ENCODE results near the gene ITGB7.
A peak's percentile ranks its signal among the peaks of the same experiment; 100 is the strongest.

The ITGB7 gene

DNA sequence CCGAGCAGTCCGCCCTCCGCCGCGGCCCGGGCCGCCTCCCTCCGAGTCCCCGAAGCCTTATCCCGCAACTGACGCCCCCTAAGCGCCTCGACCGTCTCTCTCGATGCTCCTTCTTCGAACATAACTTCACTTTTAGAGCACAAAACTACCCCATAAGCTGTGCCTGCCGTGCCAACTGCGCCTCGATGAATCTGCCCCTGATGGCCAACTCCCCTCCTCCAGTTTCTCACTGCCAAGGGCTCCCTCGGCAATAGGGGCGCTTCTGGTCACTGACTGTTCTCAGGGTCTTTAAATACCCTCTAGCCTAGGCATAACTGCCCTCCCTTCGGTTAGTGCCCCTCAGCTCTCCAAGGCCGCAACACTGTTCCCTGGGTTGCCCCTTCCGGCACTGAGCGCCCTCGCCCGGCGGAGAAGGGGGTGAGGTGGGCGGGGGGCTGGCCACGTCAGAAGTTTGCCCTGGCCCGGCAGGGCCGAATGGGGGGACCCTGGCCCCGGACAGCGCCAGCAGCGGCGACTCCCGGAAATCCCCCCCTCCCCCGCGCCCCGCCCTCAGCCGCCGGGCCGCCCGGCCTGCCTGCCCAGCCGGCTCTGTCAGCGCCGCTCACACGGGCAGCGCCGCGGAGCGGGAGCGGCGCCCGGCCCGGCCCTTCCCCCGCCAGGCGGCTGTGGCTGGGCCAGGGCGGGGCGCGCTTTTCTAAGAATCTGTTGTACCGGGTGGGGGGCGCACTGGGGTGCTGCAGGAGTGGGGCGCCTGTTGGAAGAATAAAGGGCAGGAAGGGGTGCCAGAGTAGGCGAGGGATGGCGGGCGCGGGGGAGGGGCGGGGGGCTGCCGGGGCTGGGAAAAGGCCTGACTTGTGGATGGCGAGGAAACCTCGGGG, 14.4 kb upstream of the ITGB7 start:
- Histone ChIP-seq H3K4me1 (ENCODE audit: control insufficient read depth, insufficient read depth, low read length) (peaks cover 49% of the 10 kb centered on the region), H3K27me3 (replicated peaks; ENCODE audit: control insufficient read depth, insufficient read depth, low read length) (no peaks in the 10 kb centered on the region), H3K36me3 (ENCODE audit: control insufficient read depth, insufficient read depth, low read length, severe bottlenecking) (no peaks in the 10 kb centered on the region), H3K9ac (ENCODE audit: low read length) (peak overlapping the region; percentile 99), H3K9me3 (ENCODE audit: control insufficient read depth, low read length) (no peaks in the 10 kb centered on the region), H3K4me3 (ENCODE audit: low read length) (peak overlapping the region; percentile 90)
- DNase-seq (ENCODE audit: low read depth): peak; percentile 89

DNA sequence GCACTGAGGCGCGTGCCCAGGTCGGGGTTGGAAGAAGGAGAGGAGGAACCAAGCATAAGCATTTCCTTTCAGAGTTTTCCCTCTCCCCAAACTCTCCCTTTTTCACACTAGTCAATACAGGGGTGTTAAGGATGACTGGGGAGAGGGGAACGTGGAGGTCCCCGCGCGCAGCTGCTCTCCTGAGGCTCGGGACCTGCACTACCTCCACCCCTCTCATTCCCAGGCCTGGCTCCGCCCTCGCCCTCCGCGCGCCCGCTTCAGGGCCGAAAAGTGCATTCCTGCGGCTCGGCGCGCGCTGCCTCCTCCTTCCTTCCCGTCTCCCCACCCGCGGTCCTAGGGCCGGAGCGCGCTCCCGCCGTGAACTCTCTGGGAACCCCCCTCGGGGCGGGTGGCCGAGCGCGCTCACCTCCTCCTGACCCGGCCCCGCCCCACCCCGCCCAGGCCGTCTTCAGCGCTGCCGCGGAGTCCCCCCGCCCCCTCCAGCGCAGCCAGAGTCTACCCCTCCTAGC, 13.7 kb upstream of the ITGB7 start:
- Histone ChIP-seq H3K4me3 (ENCODE audit: low read length) (peak overlapping the region; percentile 96), H3K36me3 (ENCODE audit: control insufficient read depth, insufficient read depth, low read length, severe bottlenecking) (no peaks in the 10 kb centered on the region), H3K27me3 (replicated peaks; ENCODE audit: control insufficient read depth, insufficient read depth, low read length) (no peaks in the 10 kb centered on the region), H3K9ac (ENCODE audit: low read length) (peak overlapping the region; percentile 99), H3K9me3 (ENCODE audit: control insufficient read depth, low read length) (no peaks in the 10 kb centered on the region), H3K4me1 (ENCODE audit: control insufficient read depth, insufficient read depth, low read length) (peaks cover 49% of the 10 kb centered on the region)
- peak; percentile 98 for DNase-seq (ENCODE audit: low read depth)

DNA sequence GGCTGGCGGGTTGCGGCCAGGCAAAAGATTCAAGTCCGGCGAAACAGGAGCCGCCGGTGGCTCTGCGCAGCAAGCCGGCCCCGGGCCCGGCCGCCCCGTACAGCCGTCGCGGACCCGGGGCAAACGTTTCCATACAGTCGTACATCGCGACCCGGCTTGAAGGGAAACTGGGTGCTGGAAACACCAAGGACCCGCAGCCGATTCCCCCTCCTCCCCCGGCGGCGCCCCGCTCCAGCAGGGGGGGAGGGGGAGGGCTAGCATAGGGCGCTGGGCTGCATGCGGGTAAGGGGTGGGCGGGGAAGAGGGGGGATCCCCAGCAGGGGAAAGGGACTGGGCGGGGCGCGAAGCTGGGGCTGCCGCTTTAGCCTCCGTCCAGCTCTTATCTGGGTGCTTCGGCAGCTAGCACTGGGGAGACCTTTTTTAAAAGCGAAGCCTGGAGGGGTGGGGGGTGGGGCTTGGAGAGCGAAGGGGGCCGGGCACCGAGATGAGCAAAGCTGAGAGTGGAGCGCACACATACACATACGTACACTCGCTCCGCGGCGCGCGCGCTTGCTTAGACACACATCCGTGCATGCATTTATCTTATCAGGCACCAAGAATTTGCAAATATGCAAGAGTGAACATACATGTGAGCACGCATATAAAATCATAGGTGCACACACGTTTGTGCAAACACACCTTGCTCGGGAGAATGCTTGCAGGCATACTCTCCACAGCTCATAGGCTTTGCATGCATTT, 13.1 kb upstream of the ITGB7 start:
- peak overlapping the region; percentile 96 for H3K4me3 ChIP-seq (ENCODE audit: low read length)
- no peaks in the 10 kb centered on the region for H3K27me3 ChIP-seq (replicated peaks; ENCODE audit: control insufficient read depth, insufficient read depth, low read length)
- H3K9me3 ChIP-seq (ENCODE audit: control insufficient read depth, low read length): no peaks in the 10 kb centered on the region
- peak; percentile 82 for DNase-seq (ENCODE audit: low read depth)
- peaks cover 2% of the 10 kb centered on the region for H3K36me3 ChIP-seq (ENCODE audit: control insufficient read depth, insufficient read depth, low read length, severe bottlenecking)
- H3K9ac ChIP-seq (ENCODE audit: low read length): peak overlapping the region; percentile 94
- peaks cover 47% of the 10 kb centered on the region for H3K4me1 ChIP-seq (ENCODE audit: control insufficient read depth, insufficient read depth, low read length)

DNA sequence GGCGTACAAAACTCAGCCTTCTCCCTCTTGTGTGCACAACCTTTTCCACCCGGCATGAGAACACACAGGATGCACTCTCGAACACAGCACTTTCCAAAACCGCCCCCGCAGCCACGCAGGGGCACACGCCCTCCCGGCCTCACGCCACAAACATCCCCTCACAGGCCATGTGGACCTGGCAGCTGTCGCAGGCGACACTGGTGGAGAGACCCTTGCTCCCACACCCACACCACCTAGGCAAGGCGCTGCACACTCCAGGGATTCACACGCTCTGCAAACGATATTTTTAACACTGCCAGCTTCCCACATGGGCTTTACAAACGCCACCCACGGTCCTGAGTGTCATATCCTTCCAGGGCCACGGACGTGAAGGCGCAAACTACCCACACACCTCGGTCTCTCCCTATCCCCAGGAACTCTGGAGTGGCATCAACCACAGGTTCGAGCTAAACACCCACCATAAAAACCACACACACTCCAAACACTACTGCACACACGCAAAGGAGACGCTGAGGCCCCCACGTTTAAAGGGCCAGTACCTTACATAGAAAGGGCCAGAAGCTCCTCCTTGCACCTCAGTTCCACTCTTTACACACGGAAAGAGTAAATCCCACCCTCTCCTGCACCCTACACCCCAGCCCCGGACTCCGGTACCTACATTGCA, 12.4 kb upstream of the ITGB7 start:
- Histone ChIP-seq H3K27me3 (replicated peaks; ENCODE audit: control insufficient read depth, insufficient read depth, low read length) (no peaks in the 10 kb centered on the region), H3K36me3 (ENCODE audit: control insufficient read depth, insufficient read depth, low read length, severe bottlenecking) (peaks cover 9% of the 10 kb centered on the region), H3K4me3 (ENCODE audit: low read length) (peak overlapping the region; percentile 96), H3K9me3 (ENCODE audit: control insufficient read depth, low read length) (no peaks in the 10 kb centered on the region), H3K4me1 (ENCODE audit: control insufficient read depth, insufficient read depth, low read length) (peaks cover 42% of the 10 kb centered on the region), H3K9ac (ENCODE audit: low read length) (peak overlapping the region; percentile 94)
- DNase-seq (ENCODE audit: low read depth): peak; percentile 65

- DNase-seq (ENCODE audit: low read depth): peak; percentile 71
- H3K9me3 ChIP-seq (ENCODE audit: control insufficient read depth, low read length): no peaks in the 10 kb centered on the region
- peak overlapping the region; percentile 96 for H3K4me3 ChIP-seq (ENCODE audit: low read length)
- no peaks in the 10 kb centered on the region for H3K27me3 ChIP-seq (replicated peaks; ENCODE audit: control insufficient read depth, insufficient read depth, low read length)
- H3K9ac ChIP-seq (ENCODE audit: low read length): peak overlapping the region; percentile 94
- H3K4me1 ChIP-seq (ENCODE audit: control insufficient read depth, insufficient read depth, low read length): peaks cover 35% of the 10 kb centered on the region
- H3K36me3 ChIP-seq (ENCODE audit: control insufficient read depth, insufficient read depth, low read length, severe bottlenecking): peaks cover 14% of the 10 kb centered on the region
These were observed 11.7 kb upstream of the ITGB7 start for GRCh38 chr12:53218551-53219291.

DNA sequence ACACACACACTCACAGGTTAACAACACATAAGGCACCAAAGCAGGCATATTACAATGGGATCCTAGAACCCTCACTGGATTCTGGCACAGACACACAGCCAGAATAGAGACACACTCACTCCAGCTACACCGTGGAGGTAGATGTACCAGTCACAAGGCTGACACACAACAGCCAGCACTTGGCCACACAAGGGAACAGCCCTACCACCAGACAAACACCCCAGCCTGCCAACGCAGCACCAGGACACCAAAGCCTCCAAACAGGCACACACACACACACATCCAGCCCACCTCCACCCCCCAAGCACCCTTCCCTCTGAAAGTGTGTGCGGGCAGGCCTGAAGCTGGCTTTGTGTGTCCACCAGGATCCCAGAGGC, 10.9 kb upstream of the ITGB7 start:
- H3K27me3 ChIP-seq (replicated peaks; ENCODE audit: control insufficient read depth, insufficient read depth, low read length): no peaks in the 10 kb centered on the region
- H3K9ac ChIP-seq (ENCODE audit: low read length): peak overlapping the region; percentile 78
- no peaks in the 10 kb centered on the region for H3K9me3 ChIP-seq (ENCODE audit: control insufficient read depth, low read length)
- H3K4me3 ChIP-seq (ENCODE audit: low read length): peak overlapping the region; percentile 74
- H3K4me1 ChIP-seq (ENCODE audit: control insufficient read depth, insufficient read depth, low read length): peaks cover 28% of the 10 kb centered on the region
- H3K36me3 ChIP-seq (ENCODE audit: control insufficient read depth, insufficient read depth, low read length, severe bottlenecking): peaks cover 19% of the 10 kb centered on the region
- DNase-seq (ENCODE audit: low read depth): peak; percentile 40

DNA sequence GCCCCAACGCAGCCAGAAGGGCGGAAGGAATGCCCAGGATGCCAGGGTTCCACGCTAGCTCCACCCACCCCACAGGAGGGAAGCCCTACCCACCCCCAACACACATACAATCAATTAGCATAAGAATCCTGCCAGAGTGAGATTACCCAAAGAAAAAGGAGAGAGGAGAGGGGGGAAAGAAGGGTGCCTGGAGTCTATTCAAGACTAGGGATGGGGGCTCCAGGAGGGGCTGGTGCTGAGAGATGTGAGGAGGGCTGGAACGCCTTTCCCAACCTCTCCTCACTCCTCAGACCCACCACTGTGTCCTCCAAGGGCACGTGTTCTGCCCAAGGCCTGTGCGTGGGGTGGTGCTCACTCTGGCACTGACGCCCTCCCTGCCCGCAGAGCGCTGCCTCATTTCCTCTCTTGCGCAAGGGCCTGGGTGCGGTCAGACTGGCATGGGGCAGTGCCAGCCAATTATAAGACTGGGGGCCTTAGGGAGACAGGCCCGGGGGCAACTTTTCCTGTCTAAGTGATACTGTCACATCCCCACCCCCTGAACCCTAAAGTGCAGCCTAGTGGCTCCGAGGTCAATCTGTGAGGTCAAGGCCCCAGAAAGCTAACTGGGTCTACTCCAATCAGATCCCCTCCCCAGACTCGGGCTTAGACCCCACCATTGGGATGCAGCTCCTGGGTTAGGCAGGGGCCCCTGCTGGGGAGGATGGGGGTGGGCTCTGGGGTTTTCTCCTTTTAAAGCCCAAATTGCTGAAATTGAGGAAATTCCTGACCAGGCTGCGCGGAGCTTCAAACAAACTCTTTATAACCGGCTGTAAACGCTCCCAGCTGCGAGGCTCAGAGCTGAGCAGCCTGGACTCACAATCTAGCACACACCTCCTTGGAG, 10.2 kb upstream of the ITGB7 start:
- Histone ChIP-seq H3K4me3 (ENCODE audit: low read length) (peak overlapping the region; percentile 74), H3K9me3 (ENCODE audit: control insufficient read depth, low read length) (no peaks in the 10 kb centered on the region), H3K36me3 (ENCODE audit: control insufficient read depth, insufficient read depth, low read length, severe bottlenecking) (peaks cover 25% of the 10 kb centered on the region), H3K4me1 (ENCODE audit: control insufficient read depth, insufficient read depth, low read length) (peaks cover 22% of the 10 kb centered on the region), H3K9ac (ENCODE audit: low read length) (peak overlapping the region; percentile 78), H3K27me3 (replicated peaks; ENCODE audit: control insufficient read depth, insufficient read depth, low read length) (no peaks in the 10 kb centered on the region)
- peak; percentile 72 for DNase-seq (ENCODE audit: low read depth)

GRCh38 chr12:53215497-53215896, 8.4 kb upstream of the ITGB7 start:
- DNase-seq (ENCODE audit: low read depth): no peak
- Histone ChIP-seq H3K9ac (ENCODE audit: low read length) (no peak overlapping the region), H3K4me3 (ENCODE audit: low read length) (no peak overlapping the region), H3K36me3 (ENCODE audit: control insufficient read depth, insufficient read depth, low read length, severe bottlenecking) (peaks cover 43% of the 10 kb centered on the region), H3K27me3 (replicated peaks; ENCODE audit: control insufficient read depth, insufficient read depth, low read length) (no peaks in the 10 kb centered on the region), H3K4me1 (ENCODE audit: control insufficient read depth, insufficient read depth, low read length) (peaks cover 20% of the 10 kb centered on the region), H3K9me3 (ENCODE audit: control insufficient read depth, low read length) (no peaks in the 10 kb centered on the region)

DNA sequence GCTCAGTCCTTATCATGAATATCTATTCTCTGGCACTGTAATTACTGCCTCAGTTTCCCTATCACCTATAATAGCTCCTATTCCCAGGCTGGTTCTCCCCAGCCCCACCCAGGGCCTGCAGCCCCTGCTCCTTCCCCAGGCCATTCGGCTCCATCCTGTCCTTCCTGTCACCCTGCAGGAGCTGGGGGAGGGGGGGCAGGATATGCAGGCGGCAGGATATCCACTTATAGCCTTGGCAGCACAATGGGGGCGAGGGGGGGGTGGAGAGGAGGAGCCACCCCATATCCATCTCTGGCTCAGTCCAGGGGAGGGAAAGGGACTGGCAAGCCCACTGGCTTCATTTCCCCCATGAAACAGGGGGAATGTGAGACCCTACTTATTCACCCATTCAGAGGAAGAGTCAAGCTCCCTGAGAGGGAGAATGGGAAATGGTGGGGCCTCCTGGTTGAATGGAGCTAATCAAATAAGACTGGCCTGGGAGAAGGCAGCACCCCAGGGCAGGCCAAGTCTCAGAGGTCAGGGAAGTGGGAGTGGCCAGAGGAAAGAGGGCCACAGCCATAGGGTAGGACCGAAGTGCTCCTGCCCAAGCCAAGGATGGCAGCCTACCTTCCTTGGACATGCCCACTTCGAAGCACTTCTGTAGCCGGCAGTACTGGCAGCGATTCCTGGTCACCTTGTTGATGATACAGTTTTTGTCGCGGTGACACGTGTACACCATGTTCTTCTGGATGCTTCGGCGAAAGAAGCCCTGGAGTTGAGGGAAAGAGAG, 7.8 kb upstream of the ITGB7 start:
- H3K27me3 ChIP-seq (replicated peaks; ENCODE audit: control insufficient read depth, insufficient read depth, low read length): no peaks in the 10 kb centered on the region
- H3K9me3 ChIP-seq (ENCODE audit: control insufficient read depth, low read length): no peaks in the 10 kb centered on the region
- peaks cover 43% of the 10 kb centered on the region for H3K36me3 ChIP-seq (ENCODE audit: control insufficient read depth, insufficient read depth, low read length, severe bottlenecking)
- H3K4me3 ChIP-seq (ENCODE audit: low read length): no peak overlapping the region
- DNase-seq (ENCODE audit: low read depth): no peak
- H3K9ac ChIP-seq (ENCODE audit: low read length): no peak overlapping the region
- H3K4me1 ChIP-seq (ENCODE audit: control insufficient read depth, insufficient read depth, low read length): peaks cover 20% of the 10 kb centered on the region

All from adipocyte (in vitro differentiated cells).